KBM-7 (cell line): ENCODE results near the gene PKD1L1.
"Not testable (repeated sequence)": the region's sequence is repeated elsewhere in the genome, so short reads cannot be mapped to it uniquely, and the experiment has no call there.

Source experiments
- DNase-seq: peaks from one replicate; pipeline ENCODE4 v3.0.0-alpha.2; 2015
- in situ Hi-C: fragments of 300-500 bp; cut with MboI; formaldehyde crosslinking; loops from 2 replicates; pipeline ENCODE4 v1.14.3; 2020; ENCODE audit warnings: low sequenced_read_pairs, low pct_unique_long_range_greater_than_20kb, mixed read lengths

The PKD1L1 gene

DNA sequence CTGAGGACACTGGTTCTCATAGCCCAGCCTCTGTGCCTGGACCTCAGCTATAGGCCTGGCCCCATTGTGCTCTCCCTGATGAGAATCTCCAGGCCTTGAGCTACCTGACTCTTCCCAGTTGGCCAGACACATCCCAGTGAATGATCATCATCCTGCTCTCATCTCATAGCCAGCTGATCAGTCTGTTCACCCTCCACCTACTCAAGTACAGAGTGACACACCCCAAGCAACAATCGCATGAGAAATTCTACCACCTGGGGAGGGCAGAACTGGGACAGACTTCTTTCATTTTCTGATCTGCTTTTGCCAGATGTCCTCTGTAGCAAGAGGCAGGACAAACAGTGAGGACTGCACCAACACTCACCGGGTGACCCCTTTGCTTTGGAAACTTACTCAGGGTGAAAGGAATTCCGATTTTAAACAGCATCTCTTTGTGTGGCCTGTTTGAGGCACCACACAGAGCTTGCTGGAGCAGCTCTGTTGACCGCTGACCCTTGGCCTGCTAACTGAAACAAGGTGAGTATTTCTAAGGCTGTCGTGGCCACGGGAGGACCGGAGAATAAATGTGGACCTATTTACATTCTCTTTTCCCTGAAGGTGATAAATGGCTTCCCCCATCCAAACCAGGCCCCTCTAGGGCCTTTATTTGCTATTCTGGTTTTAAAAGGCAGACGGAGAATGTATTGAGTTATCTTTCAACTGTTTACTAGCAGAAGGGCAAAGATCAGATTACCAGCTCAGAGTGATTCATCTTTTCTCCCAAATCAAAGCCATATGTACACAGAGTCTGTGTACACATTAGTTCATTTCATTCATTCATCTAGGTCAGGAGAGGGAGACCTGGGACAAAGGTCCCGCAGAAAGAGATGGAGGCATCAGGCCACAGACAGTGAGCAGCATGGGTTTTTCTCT, 184.9 kb downstream of the PKD1L1 start:
- DNase-seq = no peak
- in situ Hi-C loops = no loop called here

DNA sequence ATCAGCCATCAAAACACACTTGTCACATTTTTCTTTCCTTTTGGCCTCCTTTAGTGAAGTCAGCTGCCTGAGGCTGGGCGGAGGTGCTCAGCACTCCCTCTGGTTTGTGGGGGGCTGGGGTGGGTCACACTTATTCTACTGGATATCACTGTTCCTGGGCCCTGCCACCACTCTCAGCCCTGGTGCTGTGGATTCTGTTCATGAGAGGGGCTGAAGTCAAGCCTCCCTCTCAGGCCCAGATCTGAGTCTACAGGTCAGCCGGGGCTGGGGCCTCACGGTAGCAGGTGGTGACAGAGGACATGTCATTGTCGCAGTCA, 185.6 kb downstream of the PKD1L1 start:
- DNase-seq = no peak

DNA sequence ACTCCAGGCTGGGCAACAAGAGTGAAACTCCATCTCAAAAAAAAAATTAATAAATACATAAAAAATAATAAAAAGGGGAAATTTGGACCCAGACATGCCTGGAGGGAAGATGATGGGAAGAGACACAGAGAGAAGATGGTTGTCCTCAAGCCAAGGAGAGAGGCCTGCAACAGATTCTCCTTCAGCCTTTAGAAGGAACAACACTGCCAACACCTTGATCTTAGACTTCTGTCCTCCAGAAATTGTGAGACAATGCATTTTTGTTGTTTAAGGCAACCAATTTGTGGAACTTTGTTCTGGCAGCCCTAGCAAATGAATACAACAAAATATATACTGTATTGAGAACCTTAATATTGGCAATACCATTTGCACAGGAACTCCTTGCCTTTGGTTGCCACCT, 186.1 kb downstream of the PKD1L1 start:
- in situ Hi-C loops = no loop called here
- no peak for DNase-seq

More for the DNA sequence above, 185.6 kb downstream of the PKD1L1 start:
- in situ Hi-C loops = no loop called here

DNA sequence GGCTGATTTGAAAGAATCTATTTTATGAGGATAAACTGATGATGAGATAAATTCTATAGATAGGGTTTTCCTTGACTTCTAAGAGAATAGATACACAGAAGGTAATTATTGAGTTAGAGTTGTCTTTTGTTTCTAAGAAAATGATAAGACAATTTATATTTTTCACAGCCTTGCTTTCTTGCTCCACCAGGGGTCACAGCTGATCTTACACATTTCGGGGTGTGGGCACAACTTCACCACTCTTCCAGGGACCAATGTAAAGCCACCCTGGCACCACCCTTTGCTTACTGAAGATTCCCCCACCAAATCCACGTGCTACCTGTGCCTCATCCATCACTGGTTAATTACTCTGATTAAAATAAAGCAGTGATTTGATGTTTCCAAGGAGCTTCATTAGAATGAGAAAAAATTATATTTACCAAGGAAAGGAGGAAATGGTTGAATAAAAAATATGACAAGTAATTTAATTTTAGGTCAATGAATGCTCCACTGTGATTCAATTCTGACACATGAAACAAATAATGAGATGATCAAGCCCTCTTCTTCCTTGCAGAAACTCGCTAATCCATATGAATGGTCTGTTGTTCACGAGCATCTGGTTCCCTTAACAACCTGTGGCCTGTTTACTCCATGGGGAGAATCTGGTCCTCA, 189.1 kb downstream of the PKD1L1 start:
- no peak for DNase-seq
- in situ Hi-C loops = no loop called here

DNA sequence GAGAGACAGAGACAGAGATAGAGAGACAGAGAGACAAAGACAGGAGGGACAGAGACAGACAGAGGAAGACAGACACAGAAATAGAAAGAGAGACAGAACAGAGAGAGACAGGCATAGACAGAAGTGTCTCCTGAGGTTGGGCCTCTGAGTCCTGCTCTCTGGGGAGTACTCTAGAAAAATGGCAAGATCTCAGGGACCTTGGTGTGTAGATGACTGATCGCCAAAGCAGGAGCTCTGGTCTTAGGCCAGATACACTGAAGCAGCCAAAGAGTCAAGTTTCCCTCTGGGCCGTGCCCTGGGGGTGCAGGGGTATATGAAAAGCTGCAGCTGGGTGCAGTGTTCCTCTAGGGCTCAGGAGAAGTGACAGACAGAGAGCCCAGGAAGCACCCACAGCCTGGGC, 189.7 kb downstream of the PKD1L1 start:
- in situ Hi-C loops = no loop called here
- DNase-seq = no peak

DNA sequence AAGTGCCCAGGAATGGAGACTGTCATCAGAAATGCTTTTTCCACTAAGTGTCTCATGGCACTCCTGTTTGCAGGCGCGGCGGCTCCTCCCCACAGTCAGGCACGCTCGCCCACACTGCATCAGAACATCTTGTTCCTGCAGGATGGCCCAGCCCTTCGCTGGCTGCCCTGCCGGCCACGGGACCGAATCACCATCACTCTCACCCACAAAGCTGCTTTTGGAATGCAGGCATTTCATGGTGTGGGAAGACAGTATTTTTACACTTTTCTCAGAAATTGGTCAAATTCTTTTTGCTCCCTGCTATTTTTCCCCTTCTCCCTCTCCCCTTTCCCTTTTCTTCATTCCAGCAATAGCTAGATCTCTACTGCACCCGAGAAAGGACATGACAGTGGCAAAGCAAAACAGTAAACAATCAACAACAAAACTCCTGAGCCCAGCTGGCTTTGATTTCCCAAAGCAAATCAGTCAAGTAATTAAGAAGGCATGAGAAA, 190.3 kb downstream of the PKD1L1 start:
- no peak for DNase-seq
- in situ Hi-C loops = no loop called here

DNA sequence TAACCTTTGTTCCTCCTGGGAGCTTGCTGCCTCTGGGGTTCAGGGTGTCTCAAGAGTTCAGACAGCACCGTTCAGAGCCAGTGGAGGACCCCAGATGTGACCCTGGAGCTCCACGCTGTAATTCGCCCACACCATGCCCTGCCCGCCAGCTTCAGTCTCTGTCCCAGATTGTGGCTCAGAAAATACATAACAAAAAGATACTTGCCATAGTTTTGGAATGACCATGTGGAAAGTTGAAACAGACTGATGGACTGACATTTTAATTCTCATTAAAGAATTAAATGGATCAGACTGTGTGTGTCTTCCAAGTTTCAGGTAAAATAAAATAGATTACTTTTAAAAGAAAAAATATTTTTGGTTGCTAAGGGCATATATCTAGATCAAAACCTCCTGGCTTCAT, 191.6 kb downstream of the PKD1L1 start:
- in situ Hi-C loops = no loop called here
- no peak for DNase-seq

DNA sequence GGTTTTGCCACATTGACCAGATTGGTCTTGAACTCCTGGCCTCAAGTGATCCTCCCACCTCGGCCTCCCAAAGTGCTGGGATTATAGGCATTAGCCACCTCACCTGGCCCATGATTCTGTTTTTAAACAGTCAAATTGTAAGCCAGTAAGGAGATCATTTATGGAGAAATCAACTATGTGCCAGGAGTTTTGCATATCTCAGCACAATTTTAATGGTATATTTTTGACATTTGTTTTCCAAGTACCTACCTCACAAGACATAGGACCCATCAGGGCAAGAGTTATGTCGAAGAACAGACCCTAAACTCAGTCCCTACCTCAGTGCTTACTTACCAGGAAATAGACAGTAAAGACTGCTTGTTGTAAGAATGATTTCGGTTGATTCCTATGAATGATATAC, 193.0 kb downstream of the PKD1L1 start:
- in situ Hi-C loops = no loop called here
- DNase-seq = no peak

DNA sequence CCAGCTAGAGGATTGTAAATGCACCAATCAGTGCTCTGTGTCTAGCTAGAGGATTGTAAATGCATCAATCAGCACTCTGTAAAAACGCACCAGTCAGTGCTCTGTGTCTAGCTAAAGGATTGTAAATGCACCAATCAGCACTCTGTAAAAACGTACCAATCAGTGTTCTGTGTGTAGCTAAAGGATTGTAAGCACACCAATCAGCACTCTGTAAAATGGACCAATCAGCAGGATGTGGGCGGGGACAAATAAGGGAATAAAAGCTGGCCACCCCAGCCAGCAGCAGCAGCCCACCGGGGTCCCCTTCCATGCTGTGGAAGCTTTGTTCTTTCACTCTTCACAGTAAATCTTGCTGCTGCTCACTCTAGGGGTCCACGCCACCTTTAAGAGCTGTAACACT, 196.5 kb downstream of the PKD1L1 start:
- not testable (repeated sequence) for DNase-seq

DNA sequence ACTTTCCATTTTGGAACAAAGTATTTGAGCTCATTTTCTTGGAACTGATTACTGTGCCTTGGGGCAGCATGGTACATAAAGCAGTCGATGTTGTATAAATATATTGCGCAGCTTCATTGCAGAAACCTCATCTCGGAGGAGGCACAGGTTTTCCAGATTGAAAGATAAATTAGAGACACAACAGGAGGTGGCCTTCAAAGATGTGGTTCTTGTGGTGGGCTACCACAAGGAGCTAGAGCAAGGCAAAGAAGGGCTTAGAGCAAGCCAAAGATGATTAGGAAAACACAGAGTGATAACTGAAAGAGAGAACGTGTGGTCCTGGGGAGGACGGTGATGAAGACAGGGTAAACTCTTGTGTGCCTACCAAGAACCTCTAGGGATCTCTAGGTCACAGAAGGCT, 197.2 kb downstream of the PKD1L1 start:
- no peak for DNase-seq
- in situ Hi-C loops = no loop called here

More for the DNA sequence above, 196.5 kb downstream of the PKD1L1 start:
- in situ Hi-C loops = not testable (repeated sequence)

DNA sequence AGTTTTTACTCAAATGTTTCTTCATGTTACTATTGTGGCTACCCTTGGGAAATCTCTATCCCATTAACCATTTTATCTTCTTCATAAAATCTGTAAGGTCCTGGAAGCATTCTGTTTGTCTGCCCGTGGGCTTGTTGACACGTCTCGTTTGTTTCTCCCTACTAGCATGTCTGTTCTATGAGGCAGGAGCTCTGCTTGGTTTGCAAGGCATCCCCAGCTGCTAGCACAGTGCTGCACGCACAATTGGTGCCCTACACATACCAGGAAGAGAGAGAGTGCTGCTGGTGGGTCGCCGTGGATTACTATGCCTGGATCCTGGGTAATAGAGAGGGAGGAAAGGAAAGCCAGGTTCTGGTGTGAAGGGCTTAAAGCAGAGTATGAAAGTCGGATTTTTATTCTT, 200.2 kb downstream of the PKD1L1 start:
- in situ Hi-C loops = no loop called here
- DNase-seq = no peak

DNA sequence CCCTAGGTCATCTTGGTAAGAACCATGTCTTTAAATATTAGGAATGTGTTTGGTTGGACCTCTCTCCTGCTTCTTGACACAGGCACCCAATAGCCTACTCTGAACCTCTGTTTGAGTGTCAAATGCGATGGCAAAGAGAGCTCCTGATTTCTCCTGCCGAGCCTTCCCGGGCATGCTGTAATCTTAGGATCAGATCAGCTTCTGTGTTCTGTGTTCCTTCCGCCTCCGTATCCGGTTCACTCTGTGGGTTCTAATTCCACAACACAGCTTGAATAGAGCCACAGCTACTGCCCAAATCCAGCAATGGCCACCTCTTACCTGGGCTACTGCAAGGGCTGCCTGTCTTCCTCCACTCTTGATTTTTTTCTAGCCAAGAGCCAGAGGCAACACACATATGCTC, 201.1 kb downstream of the PKD1L1 start:
- DNase-seq = no peak
- in situ Hi-C loops = no loop called here

DNA sequence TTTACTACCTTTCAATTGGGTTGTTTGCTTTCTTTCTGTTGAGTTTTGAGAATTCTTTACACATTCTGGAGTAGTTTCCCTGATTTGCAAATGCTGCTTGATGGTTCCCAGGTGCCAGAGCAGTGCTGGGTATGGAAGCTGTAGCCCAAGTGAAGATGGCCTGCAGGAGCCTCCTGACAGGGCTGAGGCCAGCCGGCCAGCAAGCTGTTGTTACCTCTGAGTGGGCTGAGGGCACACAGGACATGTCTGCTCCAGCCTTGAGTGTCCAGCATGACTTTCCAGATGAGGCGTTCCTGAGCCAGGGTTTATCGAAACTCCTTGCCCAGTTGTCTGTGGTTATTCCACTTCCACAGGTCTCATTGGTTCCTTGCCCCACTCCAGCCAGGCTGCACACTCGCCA, 201.8 kb downstream of the PKD1L1 start:
- DNase-seq = no peak

DNA sequence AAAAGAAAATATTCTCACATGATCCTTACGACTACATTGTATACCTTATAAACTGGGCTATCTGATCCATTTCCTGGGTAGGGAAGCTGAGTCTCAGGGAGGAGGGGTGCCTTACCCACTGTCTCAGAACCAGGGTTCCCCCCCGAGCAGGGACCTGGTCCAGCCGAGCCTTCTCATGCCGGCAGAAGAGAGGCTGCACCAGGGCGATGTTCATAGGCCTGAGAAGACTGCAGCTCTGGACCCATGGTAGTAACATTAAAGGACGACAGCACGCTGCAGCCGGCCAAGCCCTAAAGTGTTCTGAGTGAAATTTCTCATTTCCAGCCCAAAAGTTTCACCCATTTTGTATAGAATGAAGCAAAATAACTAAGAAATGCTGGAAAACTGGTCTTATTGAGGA, 203.4 kb downstream of the PKD1L1 start:
- DNase-seq = no peak
- in situ Hi-C loops = no loop called here

More for the DNA sequence above, 201.8 kb downstream of the PKD1L1 start:
- in situ Hi-C loops = no loop called here

DNA sequence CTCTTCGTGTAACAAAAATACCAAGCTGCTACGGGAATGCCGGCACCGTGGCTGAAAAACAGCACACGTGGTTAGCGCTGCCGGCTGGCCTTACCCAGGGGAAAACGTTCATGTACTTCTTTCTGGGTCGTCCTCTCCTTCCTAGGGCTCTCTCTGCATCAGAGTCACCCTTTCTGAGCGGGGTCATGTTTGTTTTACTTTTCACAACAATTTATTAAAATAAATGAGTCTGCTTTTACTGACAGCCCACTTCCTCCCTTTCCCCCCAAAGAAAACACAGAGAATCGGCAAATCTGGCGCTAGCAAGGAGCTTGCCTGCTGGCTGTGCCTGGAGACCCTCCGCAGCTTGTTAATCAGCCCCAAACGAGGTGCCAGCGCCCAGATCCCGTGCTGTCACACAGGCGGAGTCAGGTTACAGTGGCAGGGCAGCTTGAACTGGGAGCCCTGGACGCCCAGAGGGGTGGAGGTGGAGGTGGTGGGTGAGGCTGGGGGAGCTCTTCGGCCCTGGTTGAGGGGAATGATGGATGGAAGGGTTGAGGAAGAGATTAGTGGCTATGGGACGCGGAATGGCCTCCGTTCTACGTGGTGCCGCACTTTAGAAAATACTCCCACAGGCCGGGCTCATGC, 204.2 kb downstream of the PKD1L1 start:
- in situ Hi-C loops = no loop called here

DNA sequence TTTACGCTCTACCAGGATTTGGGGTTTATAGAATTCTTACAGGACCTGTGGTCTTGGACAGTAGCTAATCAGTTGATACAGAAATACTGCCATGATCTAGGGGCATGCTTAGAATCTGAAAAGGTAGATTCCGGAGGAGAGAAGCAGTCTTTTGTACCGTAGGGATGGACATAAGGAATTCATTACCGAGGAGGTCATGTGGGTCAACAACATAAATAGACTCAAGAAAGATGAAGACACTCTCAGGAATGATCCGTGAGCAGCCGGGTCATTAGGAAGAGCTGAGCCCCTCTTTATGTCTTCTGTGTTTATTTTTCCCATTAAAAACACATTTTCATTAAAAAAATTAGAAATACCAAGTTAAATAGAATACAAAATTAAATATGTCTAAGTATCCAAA, 206.3 kb downstream of the PKD1L1 start:
- no peak for DNase-seq
- in situ Hi-C loops = no loop called here

More for the DNA sequence above, 204.2 kb downstream of the PKD1L1 start:
- DNase-seq = no peak

DNA sequence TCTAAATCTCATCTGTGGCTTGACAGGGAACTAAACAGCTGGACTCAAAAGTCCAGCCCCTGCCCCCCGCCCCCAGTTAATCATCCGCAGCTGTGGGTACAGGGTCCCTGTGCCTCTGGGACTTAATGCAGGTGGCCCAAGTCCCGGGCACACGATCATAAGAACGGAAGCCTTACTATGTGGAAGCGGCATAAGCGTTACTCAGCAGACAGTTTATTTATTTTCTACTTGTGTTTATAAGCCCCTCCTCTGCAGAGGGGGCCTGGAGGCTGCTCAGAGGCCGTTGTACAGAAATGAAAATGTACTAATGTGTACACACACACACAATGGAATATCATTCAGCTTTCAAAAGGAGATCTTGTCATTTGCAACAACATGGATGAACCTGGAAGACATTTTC, 208.4 kb downstream of the PKD1L1 start:
- in situ Hi-C loops = no loop called here
- no peak for DNase-seq

DNA sequence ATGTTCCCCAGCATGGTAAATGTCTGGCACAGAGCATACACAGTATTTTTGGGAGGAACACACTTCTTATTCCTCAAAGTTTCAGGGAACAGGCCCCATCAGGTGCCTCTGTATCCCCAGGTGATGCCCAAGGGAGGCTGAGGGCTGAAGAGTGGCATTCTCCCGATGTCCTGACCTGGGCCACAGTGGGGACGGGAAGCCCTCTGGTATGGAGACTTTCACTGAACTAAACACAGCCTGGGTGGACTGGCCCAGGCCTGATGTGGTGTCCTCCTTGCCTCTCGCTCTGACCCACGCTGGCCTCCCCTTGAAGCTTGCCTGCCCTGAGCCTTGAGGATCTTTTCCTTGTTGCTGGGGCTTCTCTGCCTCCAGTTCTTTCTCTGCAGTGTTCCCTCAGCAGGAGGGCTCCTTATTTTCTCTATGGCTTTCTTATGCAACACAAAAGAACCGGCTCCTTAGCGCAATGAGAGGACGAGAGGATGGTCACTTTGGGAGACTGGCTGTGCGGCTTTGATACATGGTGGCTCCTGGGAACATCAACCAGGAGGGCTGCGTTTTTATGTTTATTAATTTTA, 208.9 kb downstream of the PKD1L1 start:
- in situ Hi-C loops = no loop called here
- DNase-seq = no peak

DNA sequence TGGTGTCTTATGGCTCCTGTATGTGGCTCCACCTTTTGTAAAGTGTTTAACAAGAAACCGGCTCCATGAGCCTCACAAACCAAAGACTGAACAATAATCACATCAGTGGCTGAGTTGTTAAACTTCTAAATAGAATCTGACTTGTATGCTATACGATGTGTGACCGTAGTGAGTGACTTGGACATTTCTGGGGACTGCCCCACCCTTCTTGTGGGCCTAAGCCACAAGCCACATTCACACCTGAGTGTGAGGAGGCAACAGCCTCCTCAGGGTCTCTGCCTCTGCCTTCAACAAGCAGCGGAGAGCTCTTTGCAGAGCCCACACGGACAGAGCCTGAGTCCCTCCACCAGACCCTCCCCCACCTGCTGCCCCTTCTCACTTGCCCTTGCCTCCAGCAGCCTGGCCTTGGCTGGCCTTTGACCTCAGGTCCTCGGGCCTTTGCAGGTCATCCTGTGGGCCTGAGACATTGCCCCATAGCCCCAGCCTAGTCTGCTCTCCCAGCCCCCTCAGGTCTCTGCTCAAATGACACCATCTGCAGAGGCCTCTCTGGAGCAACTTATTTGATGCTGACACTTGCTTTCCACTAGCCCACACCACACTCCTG, 209.6 kb downstream of the PKD1L1 start:
- DNase-seq = no peak
- in situ Hi-C loops = no loop called here
